Kidney (tissue), 14 donors: Measurements from ENCODE around the gene NEK6. TPM values are rescaled to one million over a fixed set of nuclear protein-coding genes. Genes with fewer than 3 reads are reported as not detected.

Experiments used
- DNase-seq, 5 donors: peaks; one replicate each; pipeline ENCODE4 v3.0.0-alpha.2; 2013 to 2020
- FAIRE-seq: peaks from 2 replicates; lab custom pipeline; 2012; peaks lifted over from hg19 to GRCh38; lab: Jason Lieb, UNC
- H3K27ac ChIP-seq, 2 donors: one replicate each; pipeline ENCODE4 v1.7.0; 2013; ENCODE audit warnings: low read depth in 2 of 2, low read length in 2 of 2, inconsistent platforms in 1 of 2
- H3K27me3 ChIP-seq: one replicate; pipeline ENCODE4 v1.7.1; 2013; ENCODE audit warnings: low read length, inconsistent platforms; ENCODE audit not compliant: control insufficient read depth, insufficient read depth
- H3K36me3 ChIP-seq, 3 donors: one replicate each; pipeline versions ENCODE4 v1.7.0 to v1.7.1; 2013; ENCODE audit warnings: low read length in 3 of 3, control low read depth in 1 of 3, inconsistent platforms in 1 of 3; ENCODE audit not compliant: insufficient read depth in 3 of 3, control insufficient read depth in 2 of 3
- H3K4me1 ChIP-seq, 3 donors: one replicate each; pipeline versions ENCODE4 v1.7.0 to v1.7.1; 2013; ENCODE audit warnings: low read length in 3 of 3, inconsistent platforms in 1 of 3, low read depth in 1 of 3; ENCODE audit not compliant: control insufficient read depth in 2 of 3, insufficient read depth in 2 of 3
- H3K4me3 ChIP-seq, 3 donors: one replicate each; pipeline versions ENCODE4 v1.7.0 to v1.8.1; 2013; ENCODE audit warnings: low read length in 3 of 3, control low read depth in 1 of 3, inconsistent platforms in 1 of 3
- H3K9ac ChIP-seq, 3 donors: one replicate each; pipeline versions ENCODE4 v1.7.0 to v1.7.1; 2013; ENCODE audit warnings: low read length in 3 of 3, control low read depth in 1 of 3, inconsistent platforms in 1 of 3
- H3K9me3 ChIP-seq, 3 donors: one replicate each; pipeline versions ENCODE4 v1.7.0 to v1.7.1; 2013; ENCODE audit warnings: low read length in 3 of 3, control low read depth in 1 of 3, inconsistent platforms in 1 of 3; ENCODE audit not compliant: control insufficient read depth in 2 of 3, insufficient read depth in 1 of 3
- CTCF ChIP-seq: IDR thresholded peaks from 3 replicates; pipeline ENCODE4 v1.5.1; 2012; ENCODE audit warnings: mild to moderate bottlenecking, moderate library complexity, borderline replicate concordance; ENCODE audit not compliant: insufficient read depth; ENCODE audit errors: extremely low read depth
- intact Hi-C: fragments of 100-400 bp; cut with DNase I; formaldehyde crosslinking; loops from one replicate; pipeline ENCODE4 v1.11.1; 2022
- polyA plus RNA-seq: library from polyadenylated mRNA; stranded (reverse); fragments of 350-450 nt; fragmentation: Illumina TruSeq; extraction: RNeasy Lipid Tissue Mini Kit (QIAGEN cat#74804); gene quantifications from one replicate; pipeline ENCODE4 v1.2.3, GENCODE V29; 2014; ENCODE audit warnings: low read depth, low replicate concordance; ENCODE audit not compliant: insufficient read depth
- total RNA-seq: library from RNA; stranded (reverse); fragmentation: NEBNext Ultra II Directional; extraction: Animal tissue kit (Norgen Biotek cat#: 25700); gene quantifications from one replicate; pipeline ENCODE4 v1.2.1, GENCODE V29; 2021
- donor health status: control.
- donor health status: control.
- donor health status: control.
- donor health status: control.
- donor health status: control.
- donor health status: DM: yes; HTN: yes; CAD: no.
- donor health status: Normal renal cell carcinoma (clear cell type).

Gene NEK6
- total and polyA plus RNA-seq, 2 donors from 2014 or later, result 14.9 to 82.1 TPM

GRCh38 chr9:124373851-124374250 lies 116.1 kb downstream of the NEK6 start:
- Histone ChIP-seq H3K36me3 (no peaks in the 10 kb centered on the region), H3K4me3 (no peak overlapping the region), H3K9ac (no peak overlapping the region), H3K27ac (no peak overlapping the region), H3K27me3 (no peaks in the 10 kb centered on the region), H3K9me3 (peaks cover 0 to 5% (median 0%) of the 10 kb centered on the region in 3 donors), H3K4me1 (no peaks in the 10 kb centered on the region)
- DNase-seq (no peak), FAIRE-seq (no peak)
- no peak for TF ChIP-seq CTCF
- intact Hi-C loops, result no loop called here

GRCh38 chr9:124375726-124376125 lies 118.0 kb downstream of the NEK6 start:
- intact Hi-C loops, result no loop called here
- H3K36me3 ChIP-seq, result no peaks in the 10 kb centered on the region
- FAIRE-seq (no peak), DNase-seq (no peak)
- no peak for TF ChIP-seq CTCF
- no peak overlapping the region for H3K9ac ChIP-seq
- H3K27me3 ChIP-seq, result no peaks in the 10 kb centered on the region
- no peak overlapping the region for H3K4me3 ChIP-seq
- H3K27ac ChIP-seq, result no peak overlapping the region
- H3K4me1 ChIP-seq, result no peaks in the 10 kb centered on the region
- H3K9me3 ChIP-seq, result peaks cover 0 to 5% (median 0%) of the 10 kb centered on the region in 3 donors

GRCh38 chr9:124376329-124376728 lies 118.6 kb downstream of the NEK6 start:
- peaks cover 0 to 5% (median 0%) of the 10 kb centered on the region in 3 donors for H3K9me3 ChIP-seq
- H3K36me3 ChIP-seq, result no peaks in the 10 kb centered on the region
- TF ChIP-seq CTCF, result no peak
- H3K9ac ChIP-seq, result no peak overlapping the region
- no peak overlapping the region for H3K4me3 ChIP-seq
- intact Hi-C loops, result no loop called here
- FAIRE-seq (no peak), DNase-seq (no peak)
- H3K27ac ChIP-seq, result no peak overlapping the region
- no peaks in the 10 kb centered on the region for H3K27me3 ChIP-seq
- H3K4me1 ChIP-seq, result no peaks in the 10 kb centered on the region
